Fibroblast of villous mesenchyme (primary cell): Measurements from ENCODE around the gene ZNF492. TPM values are rescaled to one million over a fixed set of nuclear protein-coding genes. Genes with fewer than 3 reads are reported as not detected.

Experiments
- small RNA-seq: library from RNA; depleted of rRNA; stranded (forward); fragments of <200 nt; gene quantifications from one replicate; pipeline ENCODE3, GENCODE V24; 2012
- total RNA-seq: library from RNA; depleted of rRNA; stranded (reverse); fragments of >200 nt; gene quantifications from 2 replicates; pipeline ENCODE4 v1.2.3, GENCODE V29; 2012

ZNF492 gene
- total RNA-seq, 1 donor: 0.43 TPM

Small RNA genes lying within 50 kb of the gene (small RNA-seq; reads per million reads assigned to genes)
- not detected for gene AC011467.2

Other genes starting within 250 kb of the ZNF492 start
- gene ZNF98, start 212.0 kb upstream of the ZNF492 start, total RNA-seq: not detected in 2 replicates
- gene ZNF99, start 149.8 kb downstream of the ZNF492 start, total RNA-seq: not detected in 2 replicates
- gene ZNF723, start 198.0 kb downstream of the ZNF492 start, total RNA-seq: not detected in 2 replicates